HG02759 (cell line): ENCODE measurements around the gene RUVBL2.
"Not testable (repeated sequence)": the region's sequence is repeated elsewhere in the genome, so short reads cannot be mapped to it uniquely, and the experiment has no call there.

Experiments
- ATAC-seq: cut with Tn5 transposase; IDR thresholded peaks from one replicate; pipeline ENCODE4 v1.9.1; 2021; ENCODE audit warnings: mild to moderate bottlenecking, moderate library complexity; ENCODE audit not compliant: unreplicated experiment

Gene RUVBL2

GRCh38 chr19:49016067-49016839 is 22.6 kb downstream of the RUVBL2 start:
- no peak for ATAC-seq

- ATAC-seq = no peak
These were observed 23.5 kb downstream of the RUVBL2 start, which contains the start of gene LHB for GRCh38 chr19:49017041-49017665. LHB (minus strand) TSS chr19:49017091; CDS start chr19:49017081, 10 bp downstream.

- peak; percentile 54 for ATAC-seq
These were observed 24.1 kb downstream of the RUVBL2 start for GRCh38 chr19:49017666-49018351.

- ATAC-seq = not testable (repeated sequence)
These were observed 24.9 kb downstream of the RUVBL2 start for GRCh38 chr19:49018388-49019241.

- no peak for ATAC-seq
These were observed 25.7 kb downstream of the RUVBL2 start for GRCh38 chr19:49019242-49019932.

GRCh38 chr19:49020342-49020741 is 26.7 kb downstream of the RUVBL2 start:
- ATAC-seq = no peak

GRCh38 chr19:49020931-49021895 is 27.5 kb downstream of the RUVBL2 start:
- ATAC-seq = no peak

GRCh38 chr19:49022116-49022515 is 28.4 kb downstream of the RUVBL2 start:
- no peak for ATAC-seq

- not testable (repeated sequence) for ATAC-seq
These were observed 30.5 kb downstream of the RUVBL2 start, which contains the start of gene CGB3 for GRCh38 chr19:49024233-49024632. CGB3 (minus strand) TSS chr19:49024333; CDS start chr19:49023971, 362 bp downstream.

GRCh38 chr19:49025088-49025487 is 31.4 kb downstream of the RUVBL2 start:
- ATAC-seq = not testable (repeated sequence)

GRCh38 chr19:49025599-49025998 is 31.9 kb downstream of the RUVBL2 start:
- ATAC-seq = not testable (repeated sequence)

GRCh38 chr19:49028686-49029085 is 35.0 kb downstream of the RUVBL2 start:
- ATAC-seq = not testable (repeated sequence)

GRCh38 chr19:49029749-49030148 is 36.1 kb downstream of the RUVBL2 start:
- not testable (repeated sequence) for ATAC-seq

GRCh38 chr19:49030323-49030722 is 36.6 kb downstream of the RUVBL2 start:
- ATAC-seq = not testable (repeated sequence)

GRCh38 chr19:49031642-49032301 is 38.1 kb downstream of the RUVBL2 start, which contains the start of gene CGB2:
CGB2 (plus strand) TSS chr19:49031890; CDS start chr19:49032096, 206 bp downstream.
- ATAC-seq = not testable (repeated sequence)

GRCh38 chr19:49036815-49037214 is 43.1 kb downstream of the RUVBL2 start, which contains the start of gene CGB1:
CGB1 (minus strand) TSS chr19:49036895; CDS start chr19:49036711, 184 bp downstream.
- not testable (repeated sequence) for ATAC-seq

GRCh38 chr19:49038111-49038510 is 44.4 kb downstream of the RUVBL2 start:
- ATAC-seq = not testable (repeated sequence)
